Parathyroid adenoma (tissue), 2 donors: ENCODE measurements around the gene CPNE5.

ENCODE experiments used
- H2AFZ ChIP-seq: fragments of 300-600 bp; sonication (generic); one replicate; pipeline ENCODE4 v1.7.0; 2017; ENCODE audit warnings: antibody characterized with exemption, mild to moderate bottlenecking
- H3K27ac ChIP-seq: fragments of 300-600 bp; sonication (generic); one replicate; pipeline ENCODE4 v1.7.0; 2017
- H3K27me3 ChIP-seq: fragments of 300-600 bp; sonication (generic); one replicate; pipeline ENCODE4 v1.7.0; 2017; ENCODE audit warnings: low read length; ENCODE audit not compliant: control insufficient read depth, insufficient read depth
- H3K36me3 ChIP-seq: fragments of 300-600 bp; sonication (generic); one replicate; pipeline ENCODE4 v1.7.0; 2017; ENCODE audit warnings: low read length; ENCODE audit not compliant: control insufficient read depth, insufficient read depth
- H3K4me1 ChIP-seq: fragments of 300-600 bp; sonication (generic); one replicate; pipeline ENCODE4 v1.7.0; 2017; ENCODE audit warnings: control low read depth
- H3K4me2 ChIP-seq: fragments of 300-600 bp; sonication (generic); one replicate; pipeline ENCODE4 v1.7.0; 2017; ENCODE audit warnings: low read length
- H3K4me3 ChIP-seq: fragments of 300-600 bp; sonication (generic); one replicate; pipeline ENCODE4 v1.7.0; 2017; ENCODE audit warnings: low read depth, low read length
- H3K79me2 ChIP-seq: fragments of 300-600 bp; sonication (generic); one replicate; pipeline ENCODE4 v1.7.0; 2017; ENCODE audit warnings: control low read depth
- H3K9ac ChIP-seq: fragments of 300-600 bp; sonication (generic); one replicate; pipeline ENCODE4 v1.7.0; 2017; ENCODE audit warnings: mild to moderate bottlenecking
- H3K9me3 ChIP-seq: fragments of 300-600 bp; sonication (generic); one replicate; pipeline ENCODE4 v1.7.0; 2017; ENCODE audit warnings: low read length; ENCODE audit not compliant: control insufficient read depth
- TF ChIP-seq, protein P1 (sequence below): fragments of 300-600 bp; sonication (generic); IDR thresholded peaks from one replicate; pipeline ENCODE4 v1.7.0; 2017; ENCODE audit warnings: antibody characterized with exemption, mild to moderate bottlenecking
- donor health status: primary hyperparathyroidism.

Gene CPNE5

DNA sequence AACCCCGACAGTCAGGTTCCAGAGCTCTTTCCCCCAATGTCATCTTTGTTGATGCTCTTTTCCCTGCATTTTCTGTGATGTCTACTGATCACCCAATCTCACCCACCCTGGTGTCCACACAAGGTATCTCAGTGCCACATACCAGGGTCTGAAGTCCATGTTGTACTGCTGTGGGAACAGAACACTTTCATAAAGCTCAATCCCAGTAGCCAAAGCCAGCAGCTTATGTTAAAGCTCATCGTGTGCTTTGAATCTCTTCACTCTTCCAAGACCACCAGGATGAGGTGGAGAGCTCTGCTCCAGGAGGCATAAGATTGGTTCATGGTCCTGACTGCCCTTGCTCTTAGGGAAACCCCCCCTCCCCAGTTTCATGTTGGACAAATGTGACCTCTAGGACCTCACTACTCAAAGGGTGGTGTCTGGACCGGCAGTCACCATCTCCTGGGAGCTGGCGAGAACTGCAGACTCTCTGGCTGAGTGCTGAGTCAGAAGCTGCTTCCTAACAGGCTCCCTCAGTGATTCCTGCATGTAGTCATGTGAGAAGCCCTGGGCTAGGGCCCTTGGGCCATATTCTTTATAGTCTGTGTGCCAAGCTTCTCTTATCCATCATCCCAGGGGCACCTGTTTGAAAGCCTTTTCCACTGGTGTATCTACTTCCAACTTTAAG is 13.4 kb upstream of the CPNE5 start:
- no peak overlapping the region for H3K4me2 ChIP-seq
- H3K9ac ChIP-seq = no peak overlapping the region
- no peak overlapping the region for H3K27ac ChIP-seq
- no peaks in the 10 kb centered on the region for H3K9me3 ChIP-seq
- no peaks in the 10 kb centered on the region for H3K36me3 ChIP-seq
- no peaks in the 10 kb centered on the region for H3K27me3 ChIP-seq
- H3K4me3 ChIP-seq = no peak overlapping the region
- no peak overlapping the region for H2AFZ ChIP-seq
- peaks cover 6% of the 10 kb centered on the region for H3K4me1 ChIP-seq
- TF ChIP-seq, protein P1, sequence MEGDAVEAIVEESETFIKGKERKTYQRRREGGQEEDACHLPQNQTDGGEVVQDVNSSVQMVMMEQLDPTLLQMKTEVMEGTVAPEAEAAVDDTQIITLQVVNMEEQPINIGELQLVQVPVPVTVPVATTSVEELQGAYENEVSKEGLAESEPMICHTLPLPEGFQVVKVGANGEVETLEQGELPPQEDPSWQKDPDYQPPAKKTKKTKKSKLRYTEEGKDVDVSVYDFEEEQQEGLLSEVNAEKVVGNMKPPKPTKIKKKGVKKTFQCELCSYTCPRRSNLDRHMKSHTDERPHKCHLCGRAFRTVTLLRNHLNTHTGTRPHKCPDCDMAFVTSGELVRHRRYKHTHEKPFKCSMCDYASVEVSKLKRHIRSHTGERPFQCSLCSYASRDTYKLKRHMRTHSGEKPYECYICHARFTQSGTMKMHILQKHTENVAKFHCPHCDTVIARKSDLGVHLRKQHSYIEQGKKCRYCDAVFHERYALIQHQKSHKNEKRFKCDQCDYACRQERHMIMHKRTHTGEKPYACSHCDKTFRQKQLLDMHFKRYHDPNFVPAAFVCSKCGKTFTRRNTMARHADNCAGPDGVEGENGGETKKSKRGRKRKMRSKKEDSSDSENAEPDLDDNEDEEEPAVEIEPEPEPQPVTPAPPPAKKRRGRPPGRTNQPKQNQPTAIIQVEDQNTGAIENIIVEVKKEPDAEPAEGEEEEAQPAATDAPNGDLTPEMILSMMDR = no peak
- H3K79me2 ChIP-seq = no peaks in the 10 kb centered on the region

DNA sequence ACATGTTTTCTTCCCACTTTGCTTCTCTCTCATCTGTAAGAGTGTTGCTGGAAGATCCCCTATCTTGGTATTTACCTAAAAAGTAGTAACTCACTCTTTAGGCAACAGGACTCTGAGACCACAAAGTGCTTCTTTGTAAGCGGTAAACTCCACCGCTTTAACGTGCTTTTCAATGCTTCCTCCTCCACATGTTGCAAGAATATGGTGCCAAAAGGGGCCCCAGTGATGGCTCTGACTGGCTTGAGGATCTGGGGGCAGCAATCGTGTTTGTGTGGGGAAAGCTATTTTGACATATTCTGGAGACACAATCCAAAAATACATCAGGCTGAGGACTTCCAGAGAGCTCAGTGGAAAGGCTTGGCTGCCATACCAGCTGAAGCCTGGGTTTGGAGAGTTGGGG is 12.4 kb upstream of the CPNE5 start:
- no peak overlapping the region for H3K9ac ChIP-seq
- TF ChIP-seq, protein P1 = no peak
- H3K27ac ChIP-seq = no peak overlapping the region
- H3K4me1 ChIP-seq = peaks cover 6% of the 10 kb centered on the region
- H2AFZ ChIP-seq = no peak overlapping the region
- no peak overlapping the region for H3K4me3 ChIP-seq
- no peaks in the 10 kb centered on the region for H3K79me2 ChIP-seq
- no peaks in the 10 kb centered on the region for H3K27me3 ChIP-seq
- no peaks in the 10 kb centered on the region for H3K36me3 ChIP-seq
- H3K9me3 ChIP-seq = no peaks in the 10 kb centered on the region
- no peak overlapping the region for H3K4me2 ChIP-seq

DNA sequence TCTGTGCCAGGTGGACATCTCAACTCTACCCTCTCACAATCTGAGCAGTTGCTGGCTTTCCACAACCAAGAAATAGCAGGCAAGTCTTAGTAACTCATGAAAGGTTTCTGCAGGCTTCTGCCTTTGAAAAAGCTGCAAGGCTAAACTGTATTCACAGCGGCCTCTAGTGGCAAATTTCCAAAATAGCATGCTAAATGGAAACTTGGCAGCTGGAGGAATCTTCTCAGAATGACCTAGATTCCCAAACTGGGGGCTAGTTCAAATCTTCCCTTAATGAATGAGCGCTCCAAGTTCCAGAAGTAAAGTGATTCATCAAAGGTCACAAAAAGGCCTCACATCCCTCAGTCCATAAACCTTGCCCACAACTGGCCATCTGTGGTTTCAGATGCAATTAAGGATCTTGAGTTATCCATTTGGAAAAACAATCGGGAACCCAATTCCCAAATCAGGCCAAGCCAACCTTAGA is 11.9 kb upstream of the CPNE5 start:
- H3K36me3 ChIP-seq = no peaks in the 10 kb centered on the region
- no peak overlapping the region for H3K4me2 ChIP-seq
- H3K9ac ChIP-seq = no peak overlapping the region
- no peaks in the 10 kb centered on the region for H3K79me2 ChIP-seq
- no peak overlapping the region for H3K4me3 ChIP-seq
- no peaks in the 10 kb centered on the region for H3K9me3 ChIP-seq
- H3K27ac ChIP-seq = no peak overlapping the region
- TF ChIP-seq, protein P1 = peak; percentile 73
- H3K4me1 ChIP-seq = peaks cover 6% of the 10 kb centered on the region
- H2AFZ ChIP-seq = no peak overlapping the region
- H3K27me3 ChIP-seq = no peaks in the 10 kb centered on the region

DNA sequence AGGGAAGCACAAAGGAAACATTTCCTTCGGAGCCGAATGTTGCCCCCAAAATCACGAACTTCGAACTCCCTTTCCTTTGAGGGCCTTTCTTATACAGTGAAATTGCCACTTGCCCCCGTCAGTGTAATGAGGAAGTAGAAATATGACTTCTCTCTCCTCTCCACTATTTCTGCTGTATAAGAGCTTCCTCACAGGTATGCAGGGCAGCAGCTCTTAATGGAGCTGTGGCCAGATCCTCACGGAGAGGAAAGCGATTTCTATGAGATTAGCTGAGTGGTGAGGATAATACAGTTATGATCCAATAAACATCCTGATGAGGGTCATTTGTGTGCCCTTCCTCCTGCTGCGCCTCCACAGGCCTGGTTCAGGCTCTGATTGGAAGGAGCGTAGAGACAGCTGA is 10.8 kb upstream of the CPNE5 start:
- Histone ChIP-seq H3K4me2 (no peak overlapping the region), H2AFZ (no peak overlapping the region)

More for the DNA sequence above, 10.8 kb upstream of the CPNE5 start:
- Histone ChIP-seq H3K9me3 (no peaks in the 10 kb centered on the region), H3K79me2 (no peaks in the 10 kb centered on the region), H3K27ac (no peak overlapping the region), H3K4me1 (peaks cover 6% of the 10 kb centered on the region), H3K27me3 (no peaks in the 10 kb centered on the region), H3K9ac (no peak overlapping the region), H3K4me3 (no peak overlapping the region), H3K36me3 (no peaks in the 10 kb centered on the region)
- TF ChIP-seq, protein P1 = no peak
